ENCODE results near the gene ADNP. TPM values are rescaled to one million over a fixed set of nuclear protein-coding genes. Genes with fewer than 3 reads are reported as not detected.

Gene ADNP
- polyA plus RNA-seq, 2 of the 4 experiments (the other 2 are of a cell fraction), result 36.7 to 37.2 TPM

DNA sequence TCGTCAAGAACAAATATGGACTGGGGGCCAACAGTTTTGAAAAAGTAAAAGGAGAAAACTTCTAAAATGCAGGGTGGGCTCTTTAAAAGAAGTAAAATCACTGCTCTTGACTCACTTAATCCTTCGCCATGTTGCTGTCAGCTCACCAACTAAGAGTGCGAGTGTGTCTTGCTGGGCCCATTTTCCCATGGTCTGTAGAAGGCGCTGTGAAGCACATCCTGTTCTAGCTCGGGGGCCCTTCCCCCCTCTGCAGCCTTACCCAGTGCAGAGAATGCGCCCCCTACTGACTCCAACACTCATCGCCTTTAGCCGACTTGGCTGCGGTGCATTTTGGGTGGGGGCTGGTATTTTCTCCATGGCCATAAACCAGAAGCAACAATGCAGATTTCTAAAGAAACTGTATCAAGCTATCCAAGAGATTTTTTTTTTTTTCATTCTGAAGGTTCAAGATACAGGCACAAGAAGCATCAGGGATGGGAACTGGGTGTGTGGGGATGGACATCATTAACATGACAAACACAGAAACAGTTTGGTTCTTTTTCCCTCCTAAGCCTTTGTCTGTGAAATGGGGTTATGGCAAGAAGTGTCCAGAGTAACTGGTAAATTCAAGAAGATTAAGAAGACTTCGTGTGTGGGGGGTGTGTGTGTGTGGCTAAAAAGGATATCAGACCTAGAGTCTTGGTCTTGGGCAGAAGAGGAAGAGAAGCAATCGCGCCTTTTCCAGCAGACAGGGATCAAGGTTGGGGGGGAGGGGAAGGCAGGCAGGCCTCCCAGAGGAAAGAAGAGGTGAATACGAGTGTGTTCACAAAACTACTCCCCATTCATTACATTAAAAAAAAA, 1.7 kb downstream of the ADNP start (continued):
- no peak for TF ChIP-seq EP300 (IDR thresholded peaks at IDR 0.05)
- TF ChIP-seq, protein P1, sequence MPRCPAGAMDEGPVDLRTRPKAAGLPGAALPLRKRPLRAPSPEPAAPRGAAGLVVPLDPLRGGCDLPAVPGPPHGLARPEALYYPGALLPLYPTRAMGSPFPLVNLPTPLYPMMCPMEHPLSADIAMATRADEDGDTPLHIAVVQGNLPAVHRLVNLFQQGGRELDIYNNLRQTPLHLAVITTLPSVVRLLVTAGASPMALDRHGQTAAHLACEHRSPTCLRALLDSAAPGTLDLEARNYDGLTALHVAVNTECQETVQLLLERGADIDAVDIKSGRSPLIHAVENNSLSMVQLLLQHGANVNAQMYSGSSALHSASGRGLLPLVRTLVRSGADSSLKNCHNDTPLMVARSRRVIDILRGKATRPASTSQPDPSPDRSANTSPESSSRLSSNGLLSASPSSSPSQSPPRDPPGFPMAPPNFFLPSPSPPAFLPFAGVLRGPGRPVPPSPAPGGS (IDR thresholded peaks at IDR 0.05), result no peak
- no peak for TF ChIP-seq FOSB (CRISPR knock-in tag; IDR thresholded peaks at IDR 0.05)
- TF ChIP-seq, protein P2, sequence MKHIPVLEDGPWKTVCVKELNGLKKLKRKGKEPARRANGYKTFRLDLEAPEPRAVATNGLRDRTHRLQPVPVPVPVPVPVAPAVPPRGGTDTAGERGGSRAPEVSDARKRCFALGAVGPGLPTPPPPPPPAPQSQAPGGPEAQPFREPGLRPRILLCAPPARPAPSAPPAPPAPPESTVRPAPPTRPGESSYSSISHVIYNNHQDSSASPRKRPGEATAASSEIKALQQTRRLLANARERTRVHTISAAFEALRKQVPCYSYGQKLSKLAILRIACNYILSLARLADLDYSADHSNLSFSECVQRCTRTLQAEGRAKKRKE (CRISPR knock-in tag; IDR thresholded peaks at IDR 0.05; ENCODE audit: low read depth), result peak; percentile 66; the same call in 1 of the 2 replicates
- peak; percentile 76 for TF ChIP-seq SMC3 (IDR thresholded peaks at IDR 0.05)
- TF ChIP-seq HOXA7 (CRISPR knock-in tag; IDR thresholded peaks at IDR 0.05), result no peak
- no peak for TF ChIP-seq NPAS2 (CRISPR knock-in tag; IDR thresholded peaks at IDR 0.05; ENCODE audit: borderline replicate concordance)
- no peak for TF ChIP-seq CHD4 (IDR thresholded peaks at IDR 0.05; ENCODE audit: borderline replicate concordance)
- TF ChIP-seq, protein P3, sequence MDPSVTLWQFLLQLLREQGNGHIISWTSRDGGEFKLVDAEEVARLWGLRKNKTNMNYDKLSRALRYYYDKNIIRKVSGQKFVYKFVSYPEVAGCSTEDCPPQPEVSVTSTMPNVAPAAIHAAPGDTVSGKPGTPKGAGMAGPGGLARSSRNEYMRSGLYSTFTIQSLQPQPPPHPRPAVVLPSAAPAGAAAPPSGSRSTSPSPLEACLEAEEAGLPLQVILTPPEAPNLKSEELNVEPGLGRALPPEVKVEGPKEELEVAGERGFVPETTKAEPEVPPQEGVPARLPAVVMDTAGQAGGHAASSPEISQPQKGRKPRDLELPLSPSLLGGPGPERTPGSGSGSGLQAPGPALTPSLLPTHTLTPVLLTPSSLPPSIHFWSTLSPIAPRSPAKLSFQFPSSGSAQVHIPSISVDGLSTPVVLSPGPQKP (IDR thresholded peaks at IDR 0.05; ENCODE audit: low read depth, low read length), result no peak
- no peak for TF ChIP-seq EHMT2 (IDR thresholded peaks at IDR 0.05; ENCODE audit: low read depth)
- no peak for TF ChIP-seq JUNB (IDR thresholded peaks at IDR 0.05)
- TF ChIP-seq, protein P4, sequence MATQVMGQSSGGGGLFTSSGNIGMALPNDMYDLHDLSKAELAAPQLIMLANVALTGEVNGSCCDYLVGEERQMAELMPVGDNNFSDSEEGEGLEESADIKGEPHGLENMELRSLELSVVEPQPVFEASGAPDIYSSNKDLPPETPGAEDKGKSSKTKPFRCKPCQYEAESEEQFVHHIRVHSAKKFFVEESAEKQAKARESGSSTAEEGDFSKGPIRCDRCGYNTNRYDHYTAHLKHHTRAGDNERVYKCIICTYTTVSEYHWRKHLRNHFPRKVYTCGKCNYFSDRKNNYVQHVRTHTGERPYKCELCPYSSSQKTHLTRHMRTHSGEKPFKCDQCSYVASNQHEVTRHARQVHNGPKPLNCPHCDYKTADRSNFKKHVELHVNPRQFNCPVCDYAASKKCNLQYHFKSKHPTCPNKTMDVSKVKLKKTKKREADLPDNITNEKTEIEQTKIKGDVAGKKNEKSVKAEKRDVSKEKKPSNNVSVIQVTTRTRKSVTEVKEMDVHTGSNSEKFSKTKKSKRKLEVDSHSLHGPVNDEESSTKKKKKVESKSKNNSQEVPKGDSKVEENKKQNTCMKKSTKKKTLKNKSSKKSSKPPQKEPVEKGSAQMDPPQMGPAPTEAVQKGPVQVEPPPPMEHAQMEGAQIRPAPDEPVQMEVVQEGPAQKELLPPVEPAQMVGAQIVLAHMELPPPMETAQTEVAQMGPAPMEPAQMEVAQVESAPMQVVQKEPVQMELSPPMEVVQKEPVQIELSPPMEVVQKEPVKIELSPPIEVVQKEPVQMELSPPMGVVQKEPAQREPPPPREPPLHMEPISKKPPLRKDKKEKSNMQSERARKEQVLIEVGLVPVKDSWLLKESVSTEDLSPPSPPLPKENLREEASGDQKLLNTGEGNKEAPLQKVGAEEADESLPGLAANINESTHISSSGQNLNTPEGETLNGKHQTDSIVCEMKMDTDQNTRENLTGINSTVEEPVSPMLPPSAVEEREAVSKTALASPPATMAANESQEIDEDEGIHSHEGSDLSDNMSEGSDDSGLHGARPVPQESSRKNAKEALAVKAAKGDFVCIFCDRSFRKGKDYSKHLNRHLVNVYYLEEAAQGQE (IDR thresholded peaks at IDR 0.05), result no peak
- no peak for TF ChIP-seq ZSCAN20 (CRISPR knock-in tag; IDR thresholded peaks at IDR 0.05)
- TF ChIP-seq NR3C1 (IDR thresholded peaks at IDR 0.05), result no peak
- TF ChIP-seq KDM1A (IDR thresholded peaks at IDR 0.05; ENCODE audit: low read depth), result peak; percentile 75; the same call in 1 of the 2 replicates
- TF ChIP-seq RAD21 (conservative IDR thresholded peaks at IDR 0.05 in 1 of 2, IDR thresholded peaks at IDR 0.05 in 1 of 2), result peak; percentile 71 to 73
- TF ChIP-seq RCOR1 (IDR thresholded peaks at IDR 0.05; ENCODE audit: low read depth, low read length), result no peak
- TF ChIP-seq HDAC2 (IDR thresholded peaks at IDR 0.05), result peak; percentile 59; the same call in 1 of the 2 replicates
- no peak for TF ChIP-seq CEBPB (IDR thresholded peaks at IDR 0.05)
- 0 out of 2 replicates have a peak, but pooled peaks have one; percentile 30 for TF ChIP-seq HOXB5 (CRISPR knock-in tag; IDR thresholded peaks at IDR 0.05)
- no peak for TF ChIP-seq CBX2 (IDR thresholded peaks at IDR 0.05; ENCODE audit: borderline replicate concordance, low read depth)
- TF ChIP-seq ZC3H11A (IDR thresholded peaks at IDR 0.05), result no peak
- TF ChIP-seq CHD2 (IDR thresholded peaks at IDR 0.05; ENCODE audit: low read length, partially characterized antibody), result peak; percentile 75
- peak; percentile 14; the same call in 1 of the 2 replicates for TF ChIP-seq EHF (CRISPR knock-in tag; IDR thresholded peaks at IDR 0.05)
- peak; percentile 25; the same call in 1 of the 2 replicates for TF ChIP-seq MYC (IDR thresholded peaks at IDR 0.05; ENCODE audit: borderline replicate concordance, low read length)
- TF ChIP-seq RFX5 (IDR thresholded peaks at IDR 0.05), result no peak
- no peak for TF ChIP-seq KDM5A (IDR thresholded peaks at IDR 0.05)
- no peak for TF ChIP-seq MAFK (IDR thresholded peaks at IDR 0.05; ENCODE audit: partially characterized antibody)
- TF ChIP-seq TP53 (CRISPR knock-in tag; IDR thresholded peaks at IDR 0.05), result peak; percentile 70; the same call in 1 of the 2 replicates
- no peak for TF ChIP-seq GATA3 (IDR thresholded peaks at IDR 0.05; ENCODE audit: borderline replicate concordance)
- no peak for TF ChIP-seq CBX8 (IDR thresholded peaks at IDR 0.05)
- TF ChIP-seq, protein P5, sequence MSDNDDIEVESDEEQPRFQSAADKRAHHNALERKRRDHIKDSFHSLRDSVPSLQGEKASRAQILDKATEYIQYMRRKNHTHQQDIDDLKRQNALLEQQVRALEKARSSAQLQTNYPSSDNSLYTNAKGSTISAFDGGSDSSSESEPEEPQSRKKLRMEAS (IDR thresholded peaks at IDR 0.05), result peak; percentile 81
- TF ChIP-seq, protein P6, sequence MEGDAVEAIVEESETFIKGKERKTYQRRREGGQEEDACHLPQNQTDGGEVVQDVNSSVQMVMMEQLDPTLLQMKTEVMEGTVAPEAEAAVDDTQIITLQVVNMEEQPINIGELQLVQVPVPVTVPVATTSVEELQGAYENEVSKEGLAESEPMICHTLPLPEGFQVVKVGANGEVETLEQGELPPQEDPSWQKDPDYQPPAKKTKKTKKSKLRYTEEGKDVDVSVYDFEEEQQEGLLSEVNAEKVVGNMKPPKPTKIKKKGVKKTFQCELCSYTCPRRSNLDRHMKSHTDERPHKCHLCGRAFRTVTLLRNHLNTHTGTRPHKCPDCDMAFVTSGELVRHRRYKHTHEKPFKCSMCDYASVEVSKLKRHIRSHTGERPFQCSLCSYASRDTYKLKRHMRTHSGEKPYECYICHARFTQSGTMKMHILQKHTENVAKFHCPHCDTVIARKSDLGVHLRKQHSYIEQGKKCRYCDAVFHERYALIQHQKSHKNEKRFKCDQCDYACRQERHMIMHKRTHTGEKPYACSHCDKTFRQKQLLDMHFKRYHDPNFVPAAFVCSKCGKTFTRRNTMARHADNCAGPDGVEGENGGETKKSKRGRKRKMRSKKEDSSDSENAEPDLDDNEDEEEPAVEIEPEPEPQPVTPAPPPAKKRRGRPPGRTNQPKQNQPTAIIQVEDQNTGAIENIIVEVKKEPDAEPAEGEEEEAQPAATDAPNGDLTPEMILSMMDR (IDR thresholded peaks at IDR 0.05), result peak; percentile 99
- TF ChIP-seq ESRRA (IDR thresholded peaks at IDR 0.05; ENCODE audit: borderline replicate concordance, low read length), result no peak
- no peak for TF ChIP-seq HEYL (CRISPR knock-in tag; IDR thresholded peaks at IDR 0.05)
- no peak for TF ChIP-seq POLR2A (IDR thresholded peaks at IDR 0.05; ENCODE audit: low read length)
